NCI-H1436 treated with DMSO at 0.1 percent for 48 hours (cell line): ENCODE results near the gene BTG4.
A peak's percentile ranks its signal among the peaks of the same experiment; 100 is the strongest.

Source experiments
- DNase-seq: peaks from one replicate; lab custom pipeline; 2025; lab: John Stamatoyannopoulos, UW

BTG4 gene

DNA sequence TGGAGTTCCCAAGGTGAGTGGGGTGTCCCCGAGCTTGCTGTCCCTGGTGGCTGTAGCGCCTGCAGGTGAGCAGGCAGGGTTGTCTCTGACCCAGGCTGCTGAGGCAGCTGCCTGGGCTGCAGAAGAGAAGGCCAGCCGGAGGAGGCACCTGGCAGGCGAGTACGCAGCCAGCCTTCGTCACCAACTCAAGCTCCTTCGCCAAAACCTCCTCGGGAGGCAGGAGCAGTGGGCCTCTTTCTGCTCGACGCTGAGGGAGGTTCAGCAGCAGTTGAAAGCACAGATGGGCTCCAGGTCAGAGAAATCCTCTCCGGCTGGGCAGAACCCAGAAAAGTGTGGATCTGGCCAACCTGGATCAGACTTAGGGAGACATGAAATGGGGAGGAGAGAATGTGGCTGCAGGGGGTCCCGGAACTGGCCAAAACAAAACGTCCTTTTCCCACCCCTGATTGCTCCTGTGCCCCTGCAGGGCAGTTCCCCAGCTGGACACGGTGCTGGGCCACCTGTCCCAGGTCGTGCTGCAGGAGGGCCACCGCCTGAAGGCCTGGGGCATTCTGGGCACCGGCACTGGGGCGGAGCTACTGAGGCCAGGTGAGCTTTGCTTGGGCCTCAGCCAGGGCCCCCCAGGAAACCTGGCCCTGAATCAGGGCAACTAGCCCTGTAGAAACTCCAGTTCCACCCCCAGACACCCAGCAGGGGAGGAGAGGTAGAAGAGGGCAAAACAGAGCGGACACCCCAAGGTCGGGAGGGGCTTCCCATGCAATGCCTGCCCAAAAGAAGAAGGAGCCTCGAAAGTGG, 56.7 kb downstream of the BTG4 start:
- DNase-seq: no peak

DNA sequence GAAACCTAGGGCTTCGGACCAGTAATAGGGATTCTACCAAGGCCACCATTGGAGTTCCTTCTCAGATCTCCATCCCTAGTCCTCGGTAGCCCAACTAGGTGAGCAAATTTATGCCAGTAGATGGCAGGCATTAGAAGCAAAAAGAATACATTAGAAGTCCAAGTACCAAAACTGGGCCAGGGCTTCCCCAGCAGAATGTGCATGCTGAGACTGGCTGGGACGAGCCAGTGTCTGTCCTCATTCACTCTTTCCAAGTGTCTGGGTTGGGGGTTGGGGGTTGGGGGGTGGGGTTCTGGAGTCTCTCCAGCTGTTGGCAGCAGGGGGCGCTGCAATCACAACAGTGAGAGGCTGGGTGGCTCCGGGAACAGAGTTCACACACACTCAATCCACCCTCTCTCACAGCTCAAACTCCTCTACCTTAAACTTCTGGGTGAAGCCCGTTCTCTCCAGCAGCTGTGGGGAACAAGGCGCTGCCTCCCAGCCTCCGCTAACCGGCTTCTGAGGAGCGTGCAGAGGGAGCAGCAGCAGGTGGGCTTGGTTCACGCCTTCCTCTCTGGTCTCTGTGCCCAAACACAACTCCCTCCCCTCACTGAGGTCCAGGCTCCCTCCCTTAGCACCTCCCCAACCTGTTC, 57.5 kb downstream of the BTG4 start:
- DNase-seq: no peak

GRCh38 chr11:111452817-111453552, 59.2 kb downstream of the BTG4 start:
- DNase-seq: no peak

GRCh38 chr11:111452146-111452545, 60.0 kb downstream of the BTG4 start:
- no peak for DNase-seq

- no peak for DNase-seq
These were observed 61.5 kb downstream of the BTG4 start for GRCh38 chr11:111450480-111451320.

GRCh38 chr11:111449696-111450479, 62.3 kb downstream of the BTG4 start:
- DNase-seq: no peak

GRCh38 chr11:111448831-111449557, 63.2 kb downstream of the BTG4 start:
- DNase-seq: no peak

DNA sequence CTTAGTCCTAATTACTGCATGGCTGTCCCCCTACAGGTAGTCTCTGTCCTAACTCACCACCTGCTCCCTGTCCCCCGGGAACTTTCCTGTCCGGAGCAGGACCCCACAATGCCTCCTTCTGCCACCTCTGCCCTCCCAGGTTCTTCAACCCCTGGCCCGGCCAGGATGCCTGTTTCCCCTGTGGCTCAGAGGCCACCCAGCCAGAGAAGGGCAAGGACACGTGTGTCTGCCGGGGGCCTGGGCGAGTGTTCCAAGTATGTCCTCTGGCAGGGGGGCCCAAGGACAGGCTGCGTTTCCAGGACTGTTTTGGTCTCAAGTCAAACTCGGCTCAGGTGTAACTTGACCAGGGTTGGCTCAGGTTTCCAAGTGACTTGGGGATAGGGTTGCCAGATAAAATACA, 63.8 kb downstream of the BTG4 start:
- no peak for DNase-seq

GRCh38 chr11:111447931-111448330, 64.3 kb downstream of the BTG4 start:
- DNase-seq: no peak

GRCh38 chr11:111447112-111447471, 65.1 kb downstream of the BTG4 start:
- no peak for DNase-seq

- DNase-seq: peak; percentile 60
These were observed 65.6 kb downstream of the BTG4 start for GRCh38 chr11:111446404-111447111.

DNA sequence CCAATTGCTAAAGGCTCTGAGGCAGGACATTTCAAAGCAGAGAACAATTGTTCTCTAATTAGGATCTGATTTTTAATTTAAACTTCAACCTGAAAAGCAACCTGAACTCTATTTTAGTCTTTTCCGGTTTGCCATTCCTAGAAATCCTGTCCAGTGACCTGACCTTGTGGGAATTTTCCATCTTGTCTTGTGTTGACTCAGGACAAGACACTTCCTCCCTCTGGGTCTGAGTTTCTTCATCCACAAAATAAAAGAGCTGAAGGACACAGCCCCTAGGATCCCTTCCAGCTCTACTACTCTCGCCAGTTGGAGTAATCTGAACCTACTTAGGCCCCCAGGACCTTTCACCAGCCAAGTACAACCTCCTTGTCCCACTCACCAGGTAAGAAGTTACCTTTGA, 66.6 kb downstream of the BTG4 start:
- no peak for DNase-seq
